Fibroblast of lung (primary cell): ENCODE results near the gene CRACDL.

Experiments used
- EZH2 ChIP-seq: IDR thresholded peaks from 2 replicates; pipeline ENCODE4 v1.5.1; 2012; ENCODE audit warnings: low read length, control low read depth, mild to moderate bottlenecking; ENCODE audit errors: missing control alignments
- TF ChIP-seq, protein P1 (sequence below), 2 donors: IDR thresholded peaks in 1 of 2; conservative IDR thresholded peaks in 1 of 2; 1 replicate in 1 of 2; 2 replicates in 1 of 2; pipeline ENCODE4 v1.5.1; 2011 to 2012; ENCODE audit warnings: low read length in 2 of 2, control low read depth in 1 of 2, inconsistent platforms in 1 of 2, low read depth in 1 of 2, mild to moderate bottlenecking in 1 of 2

DNA sequence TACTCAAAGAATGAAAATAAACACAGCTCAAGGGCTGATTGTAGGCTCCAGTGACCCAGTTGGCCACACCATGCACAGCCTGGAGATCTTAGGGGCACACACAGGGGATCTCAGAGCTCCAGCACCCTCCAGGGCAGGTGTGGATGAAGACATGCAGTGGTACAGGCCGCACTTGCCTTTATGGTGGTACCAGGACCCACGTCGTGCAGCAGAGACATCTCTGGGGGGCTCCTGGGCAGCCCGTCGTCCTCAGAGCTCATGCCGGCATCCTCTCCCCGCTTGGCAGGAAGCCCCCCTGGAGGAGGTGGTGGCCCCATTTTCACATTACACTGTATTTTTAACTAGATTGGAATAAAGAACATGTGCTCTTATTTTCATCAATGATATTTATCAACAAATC lies 103.9 kb downstream of the CRACDL start:
- TF ChIP-seq, protein P1, sequence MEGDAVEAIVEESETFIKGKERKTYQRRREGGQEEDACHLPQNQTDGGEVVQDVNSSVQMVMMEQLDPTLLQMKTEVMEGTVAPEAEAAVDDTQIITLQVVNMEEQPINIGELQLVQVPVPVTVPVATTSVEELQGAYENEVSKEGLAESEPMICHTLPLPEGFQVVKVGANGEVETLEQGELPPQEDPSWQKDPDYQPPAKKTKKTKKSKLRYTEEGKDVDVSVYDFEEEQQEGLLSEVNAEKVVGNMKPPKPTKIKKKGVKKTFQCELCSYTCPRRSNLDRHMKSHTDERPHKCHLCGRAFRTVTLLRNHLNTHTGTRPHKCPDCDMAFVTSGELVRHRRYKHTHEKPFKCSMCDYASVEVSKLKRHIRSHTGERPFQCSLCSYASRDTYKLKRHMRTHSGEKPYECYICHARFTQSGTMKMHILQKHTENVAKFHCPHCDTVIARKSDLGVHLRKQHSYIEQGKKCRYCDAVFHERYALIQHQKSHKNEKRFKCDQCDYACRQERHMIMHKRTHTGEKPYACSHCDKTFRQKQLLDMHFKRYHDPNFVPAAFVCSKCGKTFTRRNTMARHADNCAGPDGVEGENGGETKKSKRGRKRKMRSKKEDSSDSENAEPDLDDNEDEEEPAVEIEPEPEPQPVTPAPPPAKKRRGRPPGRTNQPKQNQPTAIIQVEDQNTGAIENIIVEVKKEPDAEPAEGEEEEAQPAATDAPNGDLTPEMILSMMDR (conservative IDR thresholded peaks at IDR 0.05 in 1 of 2, IDR thresholded peaks at IDR 0.05 in 1 of 2; ENCODE audit: low read depth in 1 of 2, low read length in 2 of 2): no peak
- no peak for TF ChIP-seq EZH2
